CD14-positive monocyte (primary cell): ENCODE data around the gene INSYN2B. TPM values are rescaled to one million over a fixed set of nuclear protein-coding genes. Genes with fewer than 3 reads are reported as not detected.

Source experiments
- DNase-seq, 3 donors: peaks; one replicate each; pipeline ENCODE4 v3.0.0-alpha.2; 2011 to 2022
- H2AFZ ChIP-seq: 2 replicates; pipeline ENCODE4 v1.6.0; 2012; ENCODE audit warnings: mild to moderate bottlenecking, low read depth, low read length, inconsistent platforms; ENCODE audit not compliant: insufficient read depth, poor library complexity, severe bottlenecking
- H3K27ac ChIP-seq, 2 donors: 1 replicate in 1 of 2; 2 replicates in 1 of 2; pipeline ENCODE4 v1.5.1; 2012 to 2013; ENCODE audit warnings: low read length in 2 of 2, control low read depth in 1 of 2, inconsistent platforms in 1 of 2, low read depth in 1 of 2, mild to moderate bottlenecking in 1 of 2
- H3K27me3 ChIP-seq, 2 donors: one replicate each; pipeline versions ENCODE4 v1.6.0 to v1.6.1; 2011 to 2013; ENCODE audit warnings: low read length in 2 of 2; ENCODE audit not compliant: control insufficient read depth in 2 of 2, insufficient read depth in 2 of 2
- H3K36me3 ChIP-seq, 2 donors: replicated peaks in 1 of 2; 1 replicate in 1 of 2; 2 replicates in 1 of 2; pipeline versions ENCODE4 v1.5.1 to v1.6.1; 2012 to 2013; ENCODE audit warnings: low read length in 2 of 2, control low read depth in 1 of 2, inconsistent platforms in 1 of 2, mild to moderate bottlenecking in 1 of 2; ENCODE audit not compliant: insufficient read depth in 2 of 2, control insufficient read depth in 1 of 2
- H3K4me1 ChIP-seq, 2 donors: 1 replicate in 1 of 2; 2 replicates in 1 of 2; pipeline versions ENCODE4 v1.5.1 to v1.6.1; 2012 to 2013; ENCODE audit warnings: low read length in 2 of 2, control low read depth in 1 of 2, inconsistent platforms in 1 of 2, mild to moderate bottlenecking in 1 of 2, moderate library complexity in 1 of 2; ENCODE audit not compliant: insufficient read depth in 2 of 2, control insufficient read depth in 1 of 2
- H3K4me2 ChIP-seq: replicated peaks from 2 replicates; pipeline ENCODE3; 2012; ENCODE audit warnings: low read length, moderate library complexity, mild to moderate bottlenecking; ENCODE audit not compliant: poor library complexity, severe bottlenecking; ENCODE audit errors: extremely low read depth
- H3K4me3 ChIP-seq, 3 experiments: fragments of 200-600 bp in 1 of 3; sonication (generic) in 1 of 3; replicated peaks in 1 of 3; 1 replicate in 2 of 3; 2 replicates in 1 of 3; pipeline ENCODE4 v1.5.1; 2011 to 2013; ENCODE audit warnings: low read length in 3 of 3, mild to moderate bottlenecking in 3 of 3, control low read depth in 2 of 3, low read depth in 2 of 3, inconsistent platforms in 1 of 3, moderate library complexity in 1 of 3
- H3K79me2 ChIP-seq: 2 replicates; pipeline ENCODE4 v1.6.0; 2012; ENCODE audit warnings: mild to moderate bottlenecking, control low read depth, inconsistent platforms, low read length, moderate library complexity; ENCODE audit not compliant: insufficient read depth
- H3K9ac ChIP-seq: 2 replicates; pipeline ENCODE4 v1.6.0; 2017; ENCODE audit warnings: low read length, mild to moderate bottlenecking; ENCODE audit not compliant: insufficient read depth, poor library complexity, severe bottlenecking
- H3K9me3 ChIP-seq, 2 donors: replicated peaks in 1 of 2; 1 replicate in 1 of 2; 2 replicates in 1 of 2; pipeline versions ENCODE4 v1.5.1 to v1.6.1; 2012 to 2013; ENCODE audit warnings: low read length in 2 of 2, control low read depth in 1 of 2; ENCODE audit not compliant: control insufficient read depth in 1 of 2, insufficient read depth in 1 of 2
- H4K20me1 ChIP-seq: 2 replicates; pipeline ENCODE4 v1.6.0; 2012; ENCODE audit warnings: mild to moderate bottlenecking, low read length, control low read depth, moderate library complexity; ENCODE audit not compliant: insufficient read depth
- H3K27ac Mint-ChIP-seq, 7 donors: one replicate each; pipeline ENCODE4 v1.8.0; 2020; ENCODE audit warnings: mild to moderate bottlenecking in 7 of 7, mixed read lengths in 7 of 7, moderate library complexity in 6 of 7, inconsistent platforms in 2 of 7
- H3K27me3 Mint-ChIP-seq, 3 donors: one replicate each; pipeline ENCODE4 v1.8.0; 2021 to 2022; ENCODE audit warnings: low read depth in 3 of 3, mild to moderate bottlenecking in 3 of 3, mixed read lengths in 3 of 3, moderate library complexity in 3 of 3, inconsistent platforms in 1 of 3
- H3K36me3 Mint-ChIP-seq, 2 donors: one replicate each; pipeline ENCODE4 v1.8.0; 2020; ENCODE audit warnings: mixed read lengths in 2 of 2, inconsistent platforms in 1 of 2, mild to moderate bottlenecking in 1 of 2
- H3K4me1 Mint-ChIP-seq: one replicate; pipeline ENCODE4 v1.8.0; 2020; ENCODE audit warnings: mild to moderate bottlenecking, mixed read lengths
- H3K4me3 Mint-ChIP-seq, 2 donors: one replicate each; pipeline ENCODE4 v1.8.0; 2020; ENCODE audit warnings: mild to moderate bottlenecking in 2 of 2, mixed read lengths in 2 of 2, moderate library complexity in 1 of 2
- H3K9me3 Mint-ChIP-seq, 7 donors: one replicate each; pipeline ENCODE4 v1.8.0; 2020 to 2022; ENCODE audit warnings: mixed read lengths in 7 of 7, mild to moderate bottlenecking in 6 of 7, moderate library complexity in 6 of 7, inconsistent platforms in 2 of 7
- CTCF ChIP-seq: fragments of 200-600 bp; IDR thresholded peaks from one replicate; pipeline ENCODE4 v1.8.0; 2022; ENCODE audit warnings: antibody characterized with exemption, mild to moderate bottlenecking
- WGBS: methylation state at CpG from one replicate; pipeline ENCODE4 v1.1.5; 2013; ENCODE audit warnings: missing lambda C conversion rate; ENCODE audit not compliant: insufficient coverage; 5-methylcytosine and 5-hydroxymethylcytosine counted together
- intact Hi-C, 2 donors: fragments of 100-400 bp; cut with micrococcal nuclease; formaldehyde crosslinking; loops; one replicate each; pipeline versions ENCODE4 v1.15.0 to v1.15.1; 2023
- polyA plus RNA-seq, 3 donors: library from polyadenylated mRNA; depleted of rRNA in 1 of 3; unstranded in 2 of 3; stranded (reverse) in 1 of 3; fragments of 300-500 nt in 2 of 3; fragments of >200 nt in 1 of 3; fragmentation: Illumina TruSeq in 2 of 3; gene quantifications; 1 replicate in 2 of 3; 2 replicates in 1 of 3; pipeline ENCODE4 v1.2.3, GENCODE V29; 2012 to 2021

The INSYN2B gene
- polyA plus RNA-seq, 3 donors = 0.17 TPM; not detected in 2

DNA sequence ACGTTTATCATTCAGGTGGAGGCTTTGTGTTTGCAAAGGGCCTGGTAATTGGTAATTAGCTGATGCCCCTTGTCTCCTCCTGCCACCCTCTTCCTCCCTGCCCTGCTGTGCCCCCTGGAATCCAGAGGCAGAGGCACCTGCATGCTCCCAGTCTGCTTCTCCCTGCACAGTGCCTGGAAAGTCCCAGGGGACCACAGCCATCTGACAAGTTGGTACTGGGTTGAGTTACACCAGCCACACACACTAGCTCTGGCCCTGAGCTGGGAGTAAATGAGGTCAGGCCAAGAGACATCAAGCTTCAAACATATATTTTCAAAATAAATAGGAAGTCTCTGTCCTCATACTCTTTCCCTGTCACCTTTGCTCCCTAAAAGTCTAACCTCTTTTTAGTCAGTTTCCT lies 56.3 kb downstream of the INSYN2B start:
- Histone ChIP-seq H3K9ac (no peak overlapping the region), H3K9me3 (no peaks in the 10 kb centered on the region), H3K36me3 (peaks cover 26 to 94% of the 10 kb centered on the region in 2 donors), H3K79me2 (peaks cover 12% of the 10 kb centered on the region), H4K20me1 (peaks cover 99% of the 10 kb centered on the region), H3K27ac (peak overlapping the region in 1 of 2 donors; percentile 17), H3K4me3 (no peak overlapping the region), H3K27me3 (no peaks in the 10 kb centered on the region), H3K4me1 (no peaks in the 10 kb centered on the region), H3K4me2 (no peak overlapping the region), H2AFZ (no peak overlapping the region)
- Mint-ChIP-seq H3K27ac (peak overlapping the region in 3 of 7 donors; percentile 18 to 38 (median 30)), H3K4me3 (no peak overlapping the region), H3K36me3 (peaks cover 54 to 70% of the 10 kb centered on the region in 2 donors), H3K27me3 (no peaks in the 10 kb centered on the region), H3K4me1 (peaks cover 1% of the 10 kb centered on the region), H3K9me3 (peaks cover 0 to 3% (median 0%) of the 10 kb centered on the region in 7 donors)
- TF ChIP-seq CTCF = no peak
- no peak for DNase-seq
- intact Hi-C loops = no loop called here
- no CpG with 5 or more reads among the region's 1 CpG for WGBS

DNA sequence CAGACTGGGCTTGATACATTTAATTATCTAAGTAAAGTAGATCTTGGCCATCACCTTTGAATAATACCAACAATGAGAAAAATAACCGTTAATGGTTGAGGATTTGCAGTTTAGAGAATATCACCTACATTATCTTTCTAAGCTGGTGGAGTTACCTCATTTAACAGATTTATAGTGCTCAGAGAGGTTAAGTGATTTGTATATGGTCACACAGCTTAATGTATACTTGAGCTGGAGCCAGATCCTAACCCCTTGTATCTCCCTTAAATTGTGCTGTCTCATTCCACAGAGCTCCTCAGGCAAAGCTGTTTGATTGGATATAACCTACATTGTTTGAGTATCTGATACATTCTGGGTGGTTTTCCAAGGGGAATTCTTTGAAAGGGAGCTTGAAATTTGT lies 57.8 kb downstream of the INSYN2B start:
- peak overlapping the region in 1 of 7 donors; percentile 17 for H3K27ac Mint-ChIP-seq
- peaks cover 48 to 64% of the 10 kb centered on the region in 2 donors for H3K36me3 Mint-ChIP-seq
- WGBS = no CpG with 5 or more reads among the region's 1 CpG
- Histone ChIP-seq H4K20me1 (peaks cover 100% of the 10 kb centered on the region), H3K27me3 (no peaks in the 10 kb centered on the region), H3K4me1 (no peaks in the 10 kb centered on the region), H3K4me2 (no peak overlapping the region), H2AFZ (no peak overlapping the region), H3K79me2 (peaks cover 17% of the 10 kb centered on the region), H3K4me3 (no peak overlapping the region), H3K9ac (no peak overlapping the region), H3K27ac (peak overlapping the region in 1 of 2 donors; percentile 14), H3K9me3 (no peaks in the 10 kb centered on the region), H3K36me3 (peaks cover 23 to 84% of the 10 kb centered on the region in 2 donors)
- H3K9me3 Mint-ChIP-seq = peaks cover 0 to 3% (median 0%) of the 10 kb centered on the region in 7 donors
- intact Hi-C loops = no loop called here
- H3K4me3 Mint-ChIP-seq = no peak overlapping the region
- no peaks in the 10 kb centered on the region for H3K27me3 Mint-ChIP-seq
- peaks cover 1% of the 10 kb centered on the region for H3K4me1 Mint-ChIP-seq
- DNase-seq = no peak
- no peak for TF ChIP-seq CTCF
